Measurements from ENCODE around the gene MRPS24.
"Not testable (repeated sequence)": the region's sequence is repeated elsewhere in the genome, so short reads cannot be mapped to it uniquely, and the experiment has no call there.

DNA sequence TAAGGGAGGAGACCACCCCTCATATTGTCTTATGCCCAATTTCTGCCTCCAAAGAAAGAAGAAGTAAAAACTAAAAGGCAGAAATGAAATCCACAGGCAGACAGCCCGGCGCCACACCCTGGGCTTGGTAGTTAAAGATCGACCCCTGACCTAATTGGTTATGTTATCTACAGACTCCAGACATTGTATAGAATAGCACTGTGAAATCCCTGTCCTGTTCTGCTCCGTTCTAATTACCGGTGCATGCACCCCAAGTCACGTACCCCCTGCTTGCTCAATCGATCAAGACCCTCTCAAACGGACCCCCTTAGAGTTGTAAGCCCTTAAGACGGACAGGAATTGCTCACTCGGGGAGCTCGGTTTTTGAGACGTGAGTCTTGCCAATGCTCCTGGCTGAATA, 44.8 kb downstream of the MRPS24 start:
- TF ChIP-seq, protein P1, sequence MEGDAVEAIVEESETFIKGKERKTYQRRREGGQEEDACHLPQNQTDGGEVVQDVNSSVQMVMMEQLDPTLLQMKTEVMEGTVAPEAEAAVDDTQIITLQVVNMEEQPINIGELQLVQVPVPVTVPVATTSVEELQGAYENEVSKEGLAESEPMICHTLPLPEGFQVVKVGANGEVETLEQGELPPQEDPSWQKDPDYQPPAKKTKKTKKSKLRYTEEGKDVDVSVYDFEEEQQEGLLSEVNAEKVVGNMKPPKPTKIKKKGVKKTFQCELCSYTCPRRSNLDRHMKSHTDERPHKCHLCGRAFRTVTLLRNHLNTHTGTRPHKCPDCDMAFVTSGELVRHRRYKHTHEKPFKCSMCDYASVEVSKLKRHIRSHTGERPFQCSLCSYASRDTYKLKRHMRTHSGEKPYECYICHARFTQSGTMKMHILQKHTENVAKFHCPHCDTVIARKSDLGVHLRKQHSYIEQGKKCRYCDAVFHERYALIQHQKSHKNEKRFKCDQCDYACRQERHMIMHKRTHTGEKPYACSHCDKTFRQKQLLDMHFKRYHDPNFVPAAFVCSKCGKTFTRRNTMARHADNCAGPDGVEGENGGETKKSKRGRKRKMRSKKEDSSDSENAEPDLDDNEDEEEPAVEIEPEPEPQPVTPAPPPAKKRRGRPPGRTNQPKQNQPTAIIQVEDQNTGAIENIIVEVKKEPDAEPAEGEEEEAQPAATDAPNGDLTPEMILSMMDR (optimal IDR thresholded peaks at IDR 0.05 in 1 of 3, IDR thresholded peaks at IDR 0.05 in 1 of 3, conservative IDR thresholded peaks at IDR 0.05 in 1 of 3; ENCODE audit: extremely low read depth in 1 of 3, insufficient read depth in 2 of 3, low read length in 3 of 3) = not testable (repeated sequence)
- not testable (repeated sequence) for TF ChIP-seq EZH2 (IDR thresholded peaks at IDR 0.05; ENCODE audit: low read length)
